Cardiac septum (tissue), 1 donor: ENCODE results near the gene SHCBP1. TPM values are rescaled to one million over a fixed set of nuclear protein-coding genes. Genes with fewer than 3 reads are reported as not detected.
"Not testable (repeated sequence)": the region's sequence is repeated elsewhere in the genome, so short reads cannot be mapped to it uniquely, and the experiment has no call there.

Source experiments
- DNase-seq: peaks from one replicate; pipeline ENCODE4 v3.0.0-alpha.2; 2020; ENCODE audit warnings: low spot score
- intact Hi-C: fragments of 100-400 bp; cut with DNase I; formaldehyde crosslinking; loops from one replicate; pipeline ENCODE4 v1.14.0; 2022
- long read RNA-seq: library from polyadenylated mRNA; unstranded; transcript quantifications from one replicate; pipeline ENCODE4 v2.0.0, GENCODE V29; 2021
- total RNA-seq: library from RNA; stranded (reverse); fragmentation: NEBNext Ultra II Directional; extraction: Animal tissue kit (Norgen Biotek cat#: 25700); gene quantifications from one replicate; pipeline ENCODE4 v1.2.1, GENCODE V29; 2021
- donor health status: DM: no; HTN: no; CAD: no.

Gene SHCBP1
- 0.54 TPM for total RNA-seq
- long read RNA-seq = 0 reads

GRCh38 chr16:46621006-46621933, at the start of gene SHCBP1:
Gene SHCBP1 (minus strand): TSS chr16:46621379. CDS start chr16:46621359, 20 bp downstream.
- DNase-seq = peak; percentile 92
- intact Hi-C loops = no loop called here

- DNase-seq = no peak
- intact Hi-C loops = no loop called here
Measured at GRCh38 chr16:46662123-46662522, 40.9 kb upstream of the SHCBP1 start.

- intact Hi-C loops = no loop called here
- DNase-seq = no peak
Measured at GRCh38 chr16:46658925-46659324, 37.7 kb upstream of the SHCBP1 start.

- intact Hi-C loops = no loop called here
- DNase-seq = no peak
Measured at GRCh38 chr16:46651305-46651704, 30.1 kb upstream of the SHCBP1 start.

- intact Hi-C loops = no loop called here
- no peak for DNase-seq
Measured at GRCh38 chr16:46650254-46650623, 29.1 kb upstream of the SHCBP1 start.

- intact Hi-C loops = no loop called here
- no peak for DNase-seq
Measured at GRCh38 chr16:46649588-46650253, 28.5 kb upstream of the SHCBP1 start.

- no peak for DNase-seq
- intact Hi-C loops = no loop called here
Measured at GRCh38 chr16:46648656-46649055, 27.5 kb upstream of the SHCBP1 start.

- no peak for DNase-seq
- intact Hi-C loops = no loop called here
Measured at GRCh38 chr16:46638947-46639925, 18.1 kb upstream of the SHCBP1 start.

- no peak for DNase-seq
- intact Hi-C loops = no loop called here
Measured at GRCh38 chr16:46632778-46633733, 11.9 kb upstream of the SHCBP1 start.

GRCh38 chr16:46629331-46630219, 8.4 kb upstream of the SHCBP1 start:
- intact Hi-C loops = no loop called here
- DNase-seq = no peak

GRCh38 chr16:46627746-46628145, 6.6 kb upstream of the SHCBP1 start:
- intact Hi-C loops = no loop called here
- DNase-seq = no peak

GRCh38 chr16:46626681-46627080, 5.5 kb upstream of the SHCBP1 start:
- intact Hi-C loops, DNase-seq: not testable (repeated sequence)

- DNase-seq, intact Hi-C loops: not testable (repeated sequence)
Measured at GRCh38 chr16:46624862-46625261, 3.7 kb upstream of the SHCBP1 start.

GRCh38 chr16:46623707-46624106, 2.5 kb upstream of the SHCBP1 start:
- DNase-seq, intact Hi-C loops: not testable (repeated sequence)

GRCh38 chr16:46623246-46623645, 2.1 kb upstream of the SHCBP1 start:
- intact Hi-C loops, DNase-seq: not testable (repeated sequence)

- intact Hi-C loops = no loop called here
- no peak for DNase-seq
Measured at GRCh38 chr16:46621934-46622676, 926 bp upstream of the SHCBP1 start.
